H1 (cell line): ENCODE results near the gene HTR2C. TPM values are rescaled to one million over a fixed set of nuclear protein-coding genes. Genes with fewer than 3 reads are reported as not detected.

Source experiments
- CTCF ChIA-PET: fragments of 300-600 bp; sonication (Branson Sonifier 250); formaldehyde crosslinking; loops from one replicate; lab custom pipeline; 2021; ENCODE audit not compliant: partially characterized antibody; lab: Charles Lee
- POLR2A ChIA-PET: fragments of 300-600 bp; sonication (Branson Sonifier 250); formaldehyde crosslinking; loops from one replicate; lab custom pipeline; 2021; ENCODE audit warnings: inconsistent platforms; ENCODE audit not compliant: partially characterized antibody; lab: Charles Lee
- DNase-seq, 2 experiments: peaks; one replicate each; pipeline versions ENCODE4 v3.0.0 to v3.0.0-alpha.2; 2010 to 2022; ENCODE audit warnings: low spot score in 2 of 2, low read depth in 1 of 2, mixed read lengths in 1 of 2
- FAIRE-seq: peaks from 2 replicates; lab custom pipeline; 2011; peaks lifted over from hg19 to GRCh38; lab: Jason Lieb, UNC
- H2AFZ ChIP-seq: 2 replicates; pipeline ENCODE4 v1.8.1; 2012; ENCODE audit warnings: low read length, inconsistent platforms
- H2AK5ac ChIP-seq: 2 replicates; pipeline ENCODE4 v1.6.1; 2013; ENCODE audit warnings: low read depth, low read length
- H2BK120ac ChIP-seq: replicated peaks from 2 replicates; pipeline ENCODE3; 2013; ENCODE audit warnings: low read depth, low read length, inconsistent platforms
- H2BK12ac ChIP-seq: 2 replicates; pipeline ENCODE4 v1.6.1; 2013; ENCODE audit warnings: low read depth, low read length
- H2BK15ac ChIP-seq: 2 replicates; pipeline ENCODE4 v1.6.1; 2013; ENCODE audit warnings: low read length
- H2BK20ac ChIP-seq: 2 replicates; pipeline ENCODE4 v1.6.1; 2013; ENCODE audit warnings: low read length
- H2BK5ac ChIP-seq: 2 replicates; pipeline ENCODE4 v1.6.1; 2013; ENCODE audit warnings: low read depth, low read length
- H3K14ac ChIP-seq: 2 replicates; pipeline ENCODE4 v1.6.1; 2013; ENCODE audit warnings: inconsistent platforms; ENCODE audit not compliant: insufficient read length
- H3K18ac ChIP-seq: 2 replicates; pipeline ENCODE4 v1.6.1; 2013; ENCODE audit warnings: low read length; ENCODE audit errors: extremely low read depth
- H3K23ac ChIP-seq: 2 replicates; pipeline ENCODE4 v1.6.1; 2013; ENCODE audit warnings: inconsistent platforms; ENCODE audit not compliant: insufficient read length
- H3K23me2 ChIP-seq: 2 replicates; pipeline ENCODE4 v1.6.1; 2013; ENCODE audit warnings: low read depth, low read length
- H3K27ac ChIP-seq: 2 replicates; pipeline ENCODE4 v1.6.1; 2011; ENCODE audit warnings: low read depth, low read length, inconsistent platforms
- H3K27me3 ChIP-seq, 4 experiments: replicated peaks in 1 of 4; 1 replicate in 1 of 4; 2 replicates in 3 of 4; pipeline versions ENCODE4 v1.6.1 to v1.8.1; 2011 to 2013; ENCODE audit warnings: low read length in 3 of 4, mild to moderate bottlenecking in 3 of 4, inconsistent platforms in 2 of 4, mixed read lengths in 2 of 4, moderate library complexity in 1 of 4; ENCODE audit not compliant: control insufficient read depth in 3 of 4, insufficient read depth in 3 of 4; ENCODE audit errors: extremely low read depth in 1 of 4
- H3K36me3 ChIP-seq, 4 experiments: 2 replicates each; pipeline versions ENCODE4 v1.6.1 to v1.8.1; 2011 to 2013; ENCODE audit warnings: mild to moderate bottlenecking in 4 of 4, low read length in 3 of 4, moderate library complexity in 2 of 4, control low read depth in 1 of 4, inconsistent platforms in 1 of 4; ENCODE audit not compliant: insufficient read depth in 4 of 4, control insufficient read depth in 2 of 4
- H3K4ac ChIP-seq: replicated peaks from 2 replicates; pipeline ENCODE3; 2013; ENCODE audit warnings: low read length, low read depth, mixed read lengths, inconsistent platforms; ENCODE audit not compliant: insufficient read length
- H3K4me1 ChIP-seq, 4 experiments: replicated peaks in 1 of 4; 1 replicate in 1 of 4; 2 replicates in 3 of 4; pipeline versions ENCODE4 v1.6.1 to v1.8.1; 2011 to 2013; ENCODE audit warnings: low read length in 3 of 4, inconsistent platforms in 2 of 4, mixed read lengths in 1 of 4; ENCODE audit not compliant: insufficient read depth in 4 of 4, control insufficient read depth in 3 of 4
- H3K4me2 ChIP-seq, 2 experiments: 2 replicates each; pipeline versions ENCODE4 v1.6.1 to v1.8.1; 2011 to 2013; ENCODE audit warnings: low read depth in 2 of 2, low read length in 2 of 2, control low read depth in 1 of 2, inconsistent platforms in 1 of 2, mild to moderate bottlenecking in 1 of 2; ENCODE audit not compliant: insufficient read depth in 1 of 2
- H3K4me3 ChIP-seq, 4 experiments: fragments of 200-600, 300-600 bp in 1 of 4; sonication (generic), shearing (Covaris generic), sonication (Bioruptor Twin) in 1 of 4; 2 replicates each; pipeline versions ENCODE4 v1.5.1 to v1.8.1; 2011 to 2016; ENCODE audit warnings: low read length in 4 of 4, low read depth in 3 of 4, control low read depth in 2 of 4, inconsistent platforms in 2 of 4, mild to moderate bottlenecking in 2 of 4, mixed read lengths in 1 of 4, moderate library complexity in 1 of 4; ENCODE audit not compliant: insufficient read depth in 2 of 4; ENCODE audit errors: extremely low read depth in 1 of 4
- H3K56ac ChIP-seq: replicated peaks from 2 replicates; pipeline ENCODE3; 2013; ENCODE audit warnings: low read depth, mild to moderate bottlenecking, mixed read lengths, low read length, inconsistent platforms; ENCODE audit not compliant: insufficient read length
- H3K79me1 ChIP-seq: 2 replicates; pipeline ENCODE4 v1.6.1; 2013; ENCODE audit warnings: low read depth, low read length, control low read depth
- H3K79me2 ChIP-seq, 2 experiments: 2 replicates each; pipeline versions ENCODE4 v1.6.1 to v1.8.1; 2012 to 2013; ENCODE audit warnings: low read length in 2 of 2, mild to moderate bottlenecking in 2 of 2, inconsistent platforms in 1 of 2; ENCODE audit not compliant: insufficient read depth in 2 of 2, control insufficient read depth in 1 of 2
- H3K9ac ChIP-seq, 4 experiments: replicated peaks in 1 of 4; 1 replicate in 1 of 4; 2 replicates in 3 of 4; pipeline versions ENCODE4 v1.6.1 to v1.8.1; 2011 to 2013; ENCODE audit warnings: low read depth in 3 of 4, low read length in 3 of 4, control low read depth in 2 of 4, mild to moderate bottlenecking in 2 of 4, moderate library complexity in 2 of 4, inconsistent platforms in 1 of 4; ENCODE audit errors: extremely low read depth in 1 of 4
- H3K9me3 ChIP-seq, 2 experiments: 2 replicates each; pipeline versions ENCODE4 v1.6.1 to v1.8.1; 2012 to 2013; ENCODE audit warnings: mild to moderate bottlenecking in 2 of 2, moderate library complexity in 2 of 2, control low read depth in 1 of 2, inconsistent platforms in 1 of 2, low read depth in 1 of 2, low read length in 1 of 2, mixed read lengths in 1 of 2; ENCODE audit not compliant: insufficient read depth in 2 of 2
- H4K20me1 ChIP-seq, 2 experiments: replicated peaks in 1 of 2; 2 replicates each; pipeline versions ENCODE3 to v1.8.1; 2011 to 2013; ENCODE audit warnings: inconsistent platforms in 2 of 2, low read length in 2 of 2, mild to moderate bottlenecking in 1 of 2; ENCODE audit not compliant: insufficient read depth in 2 of 2, control insufficient read depth in 1 of 2
- H4K5ac ChIP-seq: 2 replicates; pipeline ENCODE4 v1.6.1; 2013; ENCODE audit warnings: low read length, low read depth, mixed read lengths, inconsistent platforms; ENCODE audit not compliant: insufficient read length
- H4K8ac ChIP-seq: 2 replicates; pipeline ENCODE4 v1.8.0; 2013; ENCODE audit warnings: mild to moderate bottlenecking, moderate library complexity, low read length, inconsistent platforms; ENCODE audit not compliant: insufficient read depth; ENCODE audit errors: extremely low read depth
- H4K91ac ChIP-seq: replicated peaks from 2 replicates; pipeline ENCODE3; 2013; ENCODE audit warnings: low read length, mixed read lengths, inconsistent platforms; ENCODE audit not compliant: insufficient read length
- BCL11A ChIP-seq, 2 experiments: IDR thresholded peaks; one replicate each; pipeline ENCODE4 v1.6.1; 2011; ENCODE audit warnings: low read depth in 2 of 2, low read length in 2 of 2, mild to moderate bottlenecking in 2 of 2
- CHD1 ChIP-seq: IDR thresholded peaks from 2 replicates; pipeline ENCODE4 v1.6.1; 2012; ENCODE audit warnings: low read depth, low read length, improper control_type of control experiment
- CREB1 ChIP-seq: IDR thresholded peaks from 2 replicates; pipeline ENCODE4 v1.6.1; 2012; ENCODE audit warnings: inconsistent platforms
- EP300 ChIP-seq, 2 experiments: IDR thresholded peaks; 1 replicate in 1 of 2; 2 replicates in 1 of 2; pipeline ENCODE4 v1.6.1; 2011 to 2012; ENCODE audit warnings: low read depth in 2 of 2, low read length in 2 of 2, mild to moderate bottlenecking in 2 of 2, borderline replicate concordance in 1 of 2, inconsistent platforms in 1 of 2, moderate library complexity in 1 of 2
- GTF2F1 ChIP-seq: IDR thresholded peaks from 2 replicates; pipeline ENCODE4 v1.6.1; 2012; ENCODE audit warnings: low read depth, low read length, improper control_type of control experiment, borderline replicate concordance
- HDAC2 ChIP-seq, 2 experiments: fragments of 300-600 bp in 1 of 2; sonication (generic) in 1 of 2; IDR thresholded peaks; 2 replicates each; pipeline ENCODE4 v1.6.1; 2011 to 2012; ENCODE audit warnings: low read depth in 2 of 2, low read length in 2 of 2, mild to moderate bottlenecking in 2 of 2, moderate library complexity in 2 of 2, borderline replicate concordance in 1 of 2, inconsistent platforms in 1 of 2
- PHF8 ChIP-seq: fragments of 200-600 bp; sonication (generic); conservative IDR thresholded peaks from 2 replicates; pipeline ENCODE4 v1.7.1; 2012; ENCODE audit warnings: low read depth, mild to moderate bottlenecking, inconsistent platforms, low read length, moderate library complexity
- TEAD4 ChIP-seq: IDR thresholded peaks from 2 replicates; pipeline ENCODE4 v1.6.1; 2012; ENCODE audit warnings: low read depth, low read length, inconsistent platforms, mixed read lengths
- ZNF274 ChIP-seq: IDR thresholded peaks from 2 replicates; pipeline ENCODE4 v1.7.0; 2012; ENCODE audit warnings: low read length, borderline replicate concordance; ENCODE audit errors: extremely low read depth
- WGBS, 2 experiments: shearing (Covaris generic) in 1 of 2; methylation state at CpG; one replicate each; pipeline versions ENCODE4 v1.1.6 to v1.1.7; 2013 to 2015; ENCODE audit warnings: low lambda C conversion rate in 2 of 2, mixed read lengths in 2 of 2, inconsistent platforms in 1 of 2, low coverage in 1 of 2, missing lambda C conversion rate in 1 of 2; ENCODE audit not compliant: insufficient replicate concordance in 2 of 2, insufficient coverage in 1 of 2, insufficient read length in 1 of 2; ENCODE audit errors: extremely low coverage in 1 of 2, missing lambda C conversion rate in 1 of 2; 5-methylcytosine and 5-hydroxymethylcytosine counted together
- polyA plus RNA-seq, 7 experiments: library from polyadenylated mRNA; depleted of rRNA in 3 of 7; stranded (reverse) in 5 of 7; unstranded in 2 of 7; fragments of >200 nt in 5 of 7; fragments of 200-250 nt in 2 of 7; gene quantifications; 1 replicate in 5 of 7; 2 replicates in 1 of 7; 4 replicates in 1 of 7; pipeline versions ENCODE4 v1.2.1 to v1.2.3, GENCODE V29; 2011 to 2013; ENCODE audit warnings: missing spikeins in 2 of 7, mixed read lengths in 2 of 7
- total RNA-seq: library from RNA; stranded (reverse); fragmentation: NEBNext Ultra II Directional; extraction: Animal tissue kit (Norgen Biotek cat#: 25700); gene quantifications from 2 replicates; pipeline ENCODE4 v1.2.1, GENCODE V29; 2021
- TF ChIP-seq, protein P1 (sequence below): IDR thresholded peaks from 2 replicates; pipeline ENCODE4 v1.6.1; 2012; ENCODE audit warnings: inconsistent platforms

Gene HTR2C
- total and polyA plus RNA-seq, 2 of the 8 experiments (the other 6 are each of a cell fraction or from before 2014, with no cell fraction given): 1.7 to 2.0 TPM

DNA sequence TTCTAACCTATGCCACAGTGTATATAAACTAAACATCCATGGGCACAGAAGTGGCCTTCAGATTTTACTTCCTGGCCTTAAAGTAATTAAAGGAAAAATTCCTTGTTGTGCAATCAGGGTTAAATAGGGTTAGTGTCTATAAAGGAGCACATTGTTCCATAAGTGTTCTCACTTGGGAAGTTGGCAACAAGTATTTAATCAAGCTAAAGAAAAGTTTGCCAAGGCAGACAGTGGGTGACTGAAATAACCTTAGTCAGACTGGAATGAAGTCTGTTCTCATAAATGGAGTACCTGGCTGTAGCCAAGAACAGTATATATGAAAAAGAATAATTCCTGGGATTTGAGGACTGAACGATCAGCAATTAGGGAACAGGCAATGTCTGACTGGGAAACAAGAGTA lies 213.6 kb downstream of the HTR2C start:
- no peak for DNase-seq
- Histone ChIP-seq H3K18ac (no peak overlapping the region), H3K4me3 (no peak overlapping the region), H4K5ac (no peak overlapping the region), H3K23ac (no peak overlapping the region), H2BK5ac (no peak overlapping the region), H2BK120ac (no peak overlapping the region), H3K79me2 (no peaks in the 10 kb centered on the region), H3K9me3 (no peaks in the 10 kb centered on the region), H2BK20ac (no peak overlapping the region), H3K23me2 (no peaks in the 10 kb centered on the region), H3K14ac (no peak overlapping the region), H2BK12ac (no peak overlapping the region), H2AFZ (no peak overlapping the region), H3K27me3 (no peaks in the 10 kb centered on the region), H3K9ac (no peak overlapping the region), H3K4me2 (no peak overlapping the region), H4K91ac (no peak overlapping the region), H3K4ac (no peak overlapping the region), H3K4me1 (no peaks in the 10 kb centered on the region), H2BK15ac (no peak overlapping the region), H4K8ac (no peak overlapping the region), H4K20me1 (no peaks in the 10 kb centered on the region), H3K27ac (no peak overlapping the region), H3K36me3 (no peaks in the 10 kb centered on the region), H3K56ac (no peak overlapping the region), H3K79me1 (no peaks in the 10 kb centered on the region), H2AK5ac (no peak overlapping the region)
- CTCF ChIA-PET: interaction anchor here (1.0 kb wide), 1 partner anchor 226 kb away, joined by 3 read pairs; no protein-coding TSS in a partner anchor
- POLR2A ChIA-PET: no interaction called here
- FAIRE-seq: no peak
- no peak for TF ChIP-seq PHF8
- no peak for TF ChIP-seq BCL11A (IDR thresholded peaks at IDR 0.05; ENCODE audit: low read depth in 2 of 2, low read length in 2 of 2)
- TF ChIP-seq, protein P1, sequence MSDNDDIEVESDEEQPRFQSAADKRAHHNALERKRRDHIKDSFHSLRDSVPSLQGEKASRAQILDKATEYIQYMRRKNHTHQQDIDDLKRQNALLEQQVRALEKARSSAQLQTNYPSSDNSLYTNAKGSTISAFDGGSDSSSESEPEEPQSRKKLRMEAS: no peak
- no peak for TF ChIP-seq EP300 (IDR thresholded peaks at IDR 0.05; ENCODE audit: borderline replicate concordance in 1 of 2, low read depth in 2 of 2, low read length in 2 of 2)
- no peak for TF ChIP-seq TEAD4
- TF ChIP-seq ZNF274: no peak
- TF ChIP-seq CHD1: no peak
- TF ChIP-seq CREB1: no peak
- no peak for TF ChIP-seq HDAC2 (IDR thresholded peaks at IDR 0.05; ENCODE audit: borderline replicate concordance in 1 of 2, low read depth in 2 of 2, low read length in 2 of 2)
- TF ChIP-seq GTF2F1: no peak
- 88% methylated on average over 1 of the region's 1 CpG; no CpG with 5 or more reads in 1 of the 2 experiments for WGBS, 2 experiments
